ENCODE measurements around the gene TAF6L.

DNA sequence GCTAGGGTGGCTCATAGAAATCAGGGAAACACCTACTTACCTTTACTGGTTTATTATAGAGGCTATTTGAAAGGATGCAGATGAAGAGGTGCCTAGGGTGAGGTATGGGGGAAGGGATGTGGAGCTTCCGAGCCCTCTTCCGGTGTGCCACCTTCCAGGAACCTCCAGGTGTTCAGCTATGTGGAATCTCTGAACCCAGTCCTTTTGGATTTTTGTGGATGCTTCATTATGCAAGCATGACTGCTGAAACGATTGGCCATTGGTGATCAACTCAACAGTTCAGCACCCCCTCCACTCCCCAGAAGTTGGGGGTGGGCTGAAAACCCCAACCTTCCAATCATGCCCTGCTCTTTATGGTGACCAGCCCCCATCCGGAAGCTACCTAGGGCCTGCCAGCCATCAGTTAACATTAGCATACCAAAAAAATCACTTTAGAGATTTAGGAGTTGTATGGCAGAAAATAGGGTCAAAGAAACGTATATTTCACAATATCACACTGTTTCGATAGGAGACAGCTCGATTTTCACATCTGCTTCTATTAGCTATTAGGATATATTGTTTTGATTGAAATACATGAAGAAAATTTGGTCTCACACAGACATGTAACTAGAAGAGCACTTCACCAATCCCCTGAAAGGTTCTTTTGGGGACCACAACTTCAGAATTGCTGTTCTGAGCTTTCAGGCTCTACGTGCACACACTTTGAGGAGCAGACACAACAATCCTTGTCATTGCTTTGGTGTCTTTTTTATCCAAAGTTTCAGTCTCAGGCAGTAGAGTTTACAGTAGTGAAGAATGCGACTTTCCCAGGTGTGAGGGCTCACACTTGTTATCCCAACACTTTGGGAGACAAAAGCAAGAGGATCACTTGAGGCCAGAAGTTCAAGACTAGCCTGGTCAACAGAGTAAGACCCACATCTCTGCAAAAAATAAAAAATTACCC, 13.1 kb upstream of the TAF6L start:
- TF ChIP-seq, protein P1, sequence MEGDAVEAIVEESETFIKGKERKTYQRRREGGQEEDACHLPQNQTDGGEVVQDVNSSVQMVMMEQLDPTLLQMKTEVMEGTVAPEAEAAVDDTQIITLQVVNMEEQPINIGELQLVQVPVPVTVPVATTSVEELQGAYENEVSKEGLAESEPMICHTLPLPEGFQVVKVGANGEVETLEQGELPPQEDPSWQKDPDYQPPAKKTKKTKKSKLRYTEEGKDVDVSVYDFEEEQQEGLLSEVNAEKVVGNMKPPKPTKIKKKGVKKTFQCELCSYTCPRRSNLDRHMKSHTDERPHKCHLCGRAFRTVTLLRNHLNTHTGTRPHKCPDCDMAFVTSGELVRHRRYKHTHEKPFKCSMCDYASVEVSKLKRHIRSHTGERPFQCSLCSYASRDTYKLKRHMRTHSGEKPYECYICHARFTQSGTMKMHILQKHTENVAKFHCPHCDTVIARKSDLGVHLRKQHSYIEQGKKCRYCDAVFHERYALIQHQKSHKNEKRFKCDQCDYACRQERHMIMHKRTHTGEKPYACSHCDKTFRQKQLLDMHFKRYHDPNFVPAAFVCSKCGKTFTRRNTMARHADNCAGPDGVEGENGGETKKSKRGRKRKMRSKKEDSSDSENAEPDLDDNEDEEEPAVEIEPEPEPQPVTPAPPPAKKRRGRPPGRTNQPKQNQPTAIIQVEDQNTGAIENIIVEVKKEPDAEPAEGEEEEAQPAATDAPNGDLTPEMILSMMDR (IDR thresholded peaks at IDR 0.05 in 8 of 11, conservative IDR thresholded peaks at IDR 0.05 in 3 of 11): no peak
- TF ChIP-seq POLR2AphosphoS5 (IDR thresholded peaks at IDR 0.05) (no peak), POLR2A (IDR thresholded peaks at IDR 0.05) (no peak)

Data from spleen (tissue), 7 donors.